D721Med (cell line): ENCODE measurements around the gene C4orf17.

Experiments
- DNase-seq: peaks from one replicate; pipeline ENCODE4 v3.0.0; 2011; ENCODE audit warnings: low spot score; ENCODE audit not compliant: insufficient read length
- FAIRE-seq: peaks from 2 replicates; lab custom pipeline; 2011; peaks lifted over from hg19 to GRCh38; lab: Jason Lieb, UNC
- TF ChIP-seq, protein P1 (sequence below): IDR thresholded peaks from 2 replicates; pipeline ENCODE4 v1.5.1; 2012; ENCODE audit warnings: mild to moderate bottlenecking, control low read depth; ENCODE audit not compliant: insufficient read depth; ENCODE audit errors: missing control alignments

Gene C4orf17

DNA sequence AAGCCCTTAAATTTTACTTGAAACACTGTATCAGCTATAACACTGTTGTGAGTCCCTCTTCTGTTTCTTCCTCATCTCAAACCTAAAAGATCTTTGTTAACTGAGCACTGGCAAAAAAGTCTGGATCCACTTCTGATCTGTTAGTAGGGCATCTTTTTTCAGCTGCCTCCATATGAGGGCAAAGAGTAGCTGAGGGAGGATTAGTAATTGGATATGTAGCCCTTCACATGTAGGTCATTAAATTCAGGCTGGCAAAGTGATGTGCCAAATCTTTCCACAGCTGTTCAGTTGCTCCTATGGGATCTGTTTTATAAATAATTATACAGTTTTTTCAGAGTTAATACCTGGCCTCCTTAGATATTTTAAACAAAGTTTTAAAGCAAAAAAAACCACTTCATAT is 54.1 kb downstream of the C4orf17 start:
- TF ChIP-seq, protein P1, sequence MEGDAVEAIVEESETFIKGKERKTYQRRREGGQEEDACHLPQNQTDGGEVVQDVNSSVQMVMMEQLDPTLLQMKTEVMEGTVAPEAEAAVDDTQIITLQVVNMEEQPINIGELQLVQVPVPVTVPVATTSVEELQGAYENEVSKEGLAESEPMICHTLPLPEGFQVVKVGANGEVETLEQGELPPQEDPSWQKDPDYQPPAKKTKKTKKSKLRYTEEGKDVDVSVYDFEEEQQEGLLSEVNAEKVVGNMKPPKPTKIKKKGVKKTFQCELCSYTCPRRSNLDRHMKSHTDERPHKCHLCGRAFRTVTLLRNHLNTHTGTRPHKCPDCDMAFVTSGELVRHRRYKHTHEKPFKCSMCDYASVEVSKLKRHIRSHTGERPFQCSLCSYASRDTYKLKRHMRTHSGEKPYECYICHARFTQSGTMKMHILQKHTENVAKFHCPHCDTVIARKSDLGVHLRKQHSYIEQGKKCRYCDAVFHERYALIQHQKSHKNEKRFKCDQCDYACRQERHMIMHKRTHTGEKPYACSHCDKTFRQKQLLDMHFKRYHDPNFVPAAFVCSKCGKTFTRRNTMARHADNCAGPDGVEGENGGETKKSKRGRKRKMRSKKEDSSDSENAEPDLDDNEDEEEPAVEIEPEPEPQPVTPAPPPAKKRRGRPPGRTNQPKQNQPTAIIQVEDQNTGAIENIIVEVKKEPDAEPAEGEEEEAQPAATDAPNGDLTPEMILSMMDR: no peak
- FAIRE-seq (no peak), DNase-seq (no peak)

DNA sequence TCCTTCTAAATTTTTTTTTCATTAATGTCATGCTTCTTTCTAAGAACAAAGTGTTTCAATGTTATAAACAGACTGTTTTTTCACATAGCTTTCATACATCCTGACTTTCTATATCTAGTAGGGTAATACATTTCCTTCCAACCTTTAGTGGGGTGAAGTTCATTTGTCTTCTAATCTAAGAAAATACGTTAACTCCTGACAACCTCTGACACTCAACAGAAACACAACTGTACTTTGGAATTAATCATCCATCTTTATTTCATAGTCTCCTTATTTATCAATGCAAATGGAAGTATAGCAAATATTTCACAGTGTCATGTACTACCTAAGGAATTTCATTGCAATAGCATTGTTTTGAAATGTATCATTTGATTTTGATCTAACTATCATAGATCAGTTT is 61.1 kb downstream of the C4orf17 start:
- FAIRE-seq (no peak), DNase-seq (no peak)
- TF ChIP-seq, protein P1: no peak

DNA sequence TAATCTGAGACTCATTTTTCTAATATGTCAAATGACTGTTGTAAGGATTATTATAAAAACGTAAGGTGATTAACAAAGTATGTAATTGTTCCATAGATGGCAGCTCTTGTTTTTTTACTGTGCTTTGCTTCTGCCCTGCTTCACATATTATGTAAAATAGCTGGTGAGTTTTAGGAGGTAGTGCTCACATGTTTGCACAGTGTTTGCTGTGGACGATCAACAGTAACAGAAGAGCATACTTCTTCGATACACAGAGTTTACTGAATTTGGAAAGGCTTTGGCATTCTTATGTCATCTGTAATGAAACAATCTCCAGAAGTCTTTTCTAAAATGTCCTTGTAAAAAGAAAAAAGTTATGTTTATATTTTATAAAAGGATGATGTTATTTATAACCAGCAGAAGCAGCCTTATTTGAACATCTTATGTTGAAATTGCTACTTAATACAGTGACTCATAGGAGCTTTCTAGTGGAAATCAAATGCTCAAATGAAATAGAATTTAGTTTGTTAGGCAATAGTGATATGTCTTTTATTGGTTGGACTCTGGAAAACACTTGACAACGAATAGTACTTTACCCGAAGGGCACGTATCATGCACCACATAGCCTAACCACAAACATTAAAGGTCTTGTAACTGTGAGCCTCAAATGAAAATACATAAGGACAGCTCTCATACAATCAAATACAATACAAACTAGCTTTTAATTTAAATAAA is 61.9 kb downstream of the C4orf17 start:
- FAIRE-seq (peak; percentile 64), DNase-seq (no peak)

DNA sequence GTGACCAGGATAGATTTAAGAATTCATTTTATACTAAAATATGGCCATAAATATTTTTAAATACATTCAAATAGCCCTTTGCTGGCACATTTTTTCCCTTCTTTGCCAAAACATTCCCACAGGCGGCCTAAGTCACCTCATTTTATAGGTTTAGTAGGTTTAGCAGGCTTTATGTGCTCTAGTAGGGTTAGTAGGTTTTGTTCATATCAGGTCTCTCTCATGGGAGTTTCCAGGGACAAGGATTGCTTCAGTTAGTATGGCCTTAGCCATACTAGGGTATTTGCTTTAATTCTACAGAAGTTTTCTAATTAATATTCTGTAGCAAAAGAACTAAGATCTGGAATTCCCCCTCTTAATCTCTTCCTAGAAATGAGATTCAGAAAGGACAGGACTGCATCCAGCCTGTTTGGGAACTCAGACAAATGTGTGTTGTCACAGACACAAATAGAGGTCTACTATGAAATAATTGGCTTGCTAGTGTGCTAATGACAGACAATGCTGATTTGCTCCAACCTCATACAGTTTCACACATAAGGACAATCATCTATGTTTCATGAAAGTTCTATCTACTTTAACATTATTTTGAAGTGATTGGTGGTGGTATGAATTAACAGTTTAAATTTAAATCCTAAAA is 63.0 kb downstream of the C4orf17 start:
- TF ChIP-seq, protein P1: no peak
- FAIRE-seq (no peak), DNase-seq (no peak)

More for the DNA sequence above, 61.9 kb downstream of the C4orf17 start:
- TF ChIP-seq, protein P1: no peak

DNA sequence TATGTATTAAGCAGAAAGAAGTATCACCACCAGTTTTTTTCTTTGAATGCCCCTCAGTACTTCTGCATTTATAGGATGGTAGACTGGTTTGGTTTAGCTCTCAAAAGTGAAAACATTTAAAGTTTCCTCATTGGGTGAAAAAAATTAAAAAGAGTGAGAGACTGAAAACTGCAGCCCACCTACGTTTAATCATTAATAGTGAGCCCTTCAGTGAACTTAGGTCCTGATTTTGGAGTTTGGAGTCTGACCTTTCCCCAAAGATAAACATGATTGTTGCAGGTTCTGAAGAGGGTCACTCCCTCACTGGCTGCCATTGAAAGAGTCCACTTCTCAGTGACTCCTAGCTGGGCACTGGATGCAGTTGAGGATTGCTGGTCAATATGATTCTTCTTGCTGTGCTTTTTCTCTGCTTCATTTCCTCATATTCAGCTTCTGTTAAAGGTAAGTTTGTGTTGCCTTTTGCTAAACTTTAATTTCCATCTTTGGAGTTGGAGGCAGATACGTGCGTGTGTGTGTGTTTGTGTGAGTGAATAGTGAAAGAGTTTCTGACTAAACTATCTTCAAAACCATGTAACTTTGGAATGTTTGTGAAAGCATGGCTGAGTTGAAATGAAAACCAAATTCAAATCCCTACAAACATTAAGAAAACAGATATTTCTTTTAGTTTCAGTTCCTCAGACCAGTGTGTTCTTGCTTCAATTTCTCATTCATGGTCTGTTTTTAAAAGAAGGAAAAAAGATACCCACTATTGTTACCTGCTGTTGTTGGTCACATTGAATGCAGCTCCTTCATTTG is 63.9 kb downstream of the C4orf17 start, which contains the start of gene MTTP:
Gene MTTP, plus strand, starts transcription at position 295 of the 795 bp plus-strand sequence. Its CDS starts 86 bp downstream, at position 381.
- DNase-seq: no peak
- TF ChIP-seq, protein P1: no peak
- FAIRE-seq: no peak

DNA sequence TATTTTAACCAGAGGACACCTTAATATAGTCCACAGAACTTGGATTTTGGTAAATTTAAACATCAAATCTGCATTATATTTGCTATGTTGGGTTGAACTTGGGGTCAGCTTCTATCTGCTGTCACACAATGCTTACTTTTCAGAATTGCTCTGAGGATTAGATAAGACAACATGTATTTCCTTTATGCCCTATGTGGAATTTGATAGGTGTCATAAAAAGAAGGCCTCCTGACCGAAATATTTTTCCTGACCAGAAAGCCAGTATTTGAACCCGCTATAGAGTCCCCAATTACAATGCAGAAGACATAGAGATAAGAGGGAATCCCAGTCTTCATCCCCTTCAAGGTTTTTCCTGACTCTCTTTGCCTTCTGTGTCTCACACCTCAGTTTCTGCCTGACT is 67.9 kb downstream of the C4orf17 start:
- TF ChIP-seq, protein P1: no peak
- DNase-seq (no peak), FAIRE-seq (no peak)
